ENCODE measurements around the gene ATXN1.

ATXN1 gene

GRCh38 chr6:16769131-16769985, 8.1 kb upstream of the ATXN1 start:
- Histone ChIP-seq H3K9me3 (ENCODE audit: insufficient read depth, low read depth, low read length) (no peaks in the 10 kb centered on the region), H3K4me2 (ENCODE audit: low read depth, low read length, poor library complexity, severe bottlenecking) (peak overlapping the region; percentile 91), H3F3A (ENCODE audit: low read depth) (no peaks in the 10 kb centered on the region), H3K27me3 (ENCODE audit: insufficient read depth, low read length, poor library complexity, severe bottlenecking) (no peaks in the 10 kb centered on the region), H3K9me2 (replicated peaks; ENCODE audit: low read depth, low read length) (no peaks in the 10 kb centered on the region), H3K4me3 (ENCODE audit: low read length, poor library complexity, severe bottlenecking) (peak overlapping the region; percentile 57), H2AFZ (ENCODE audit: low read length) (peak overlapping the region; percentile 3; the same call in 1 of the 2 replicates), H3K4me1 (ENCODE audit: insufficient read depth, low read length, poor library complexity, severe bottlenecking) (peaks cover 59% of the 10 kb centered on the region), H4K20me1 (ENCODE audit: insufficient read depth, low read length, poor library complexity, severe bottlenecking) (no peaks in the 10 kb centered on the region), H3K79me2 (ENCODE audit: insufficient read depth, low read length) (no peaks in the 10 kb centered on the region), H3K36me3 (ENCODE audit: insufficient read depth, low read length) (no peaks in the 10 kb centered on the region), H3K9ac (ENCODE audit: low read depth, low read length, poor library complexity, severe bottlenecking) (peak overlapping the region; percentile 35)
- TF ChIP-seq CTCF (conservative IDR thresholded peaks at IDR 0.05; ENCODE audit: low read length) (no peak; the same call in none of the 2 replicates), EZH2phosphoT487 (IDR thresholded peaks at IDR 0.05; ENCODE audit: borderline replicate concordance) (no peak)

GRCh38 chr6:16768477-16768830, 7.2 kb upstream of the ATXN1 start:
- Histone ChIP-seq H3F3A (ENCODE audit: low read depth) (no peaks in the 10 kb centered on the region), H3K9me3 (ENCODE audit: insufficient read depth, low read depth, low read length) (no peaks in the 10 kb centered on the region), H2AFZ (ENCODE audit: low read length) (no peak overlapping the region), H3K4me1 (ENCODE audit: insufficient read depth, low read length, poor library complexity, severe bottlenecking) (peaks cover 58% of the 10 kb centered on the region), H3K27me3 (ENCODE audit: insufficient read depth, low read length, poor library complexity, severe bottlenecking) (no peaks in the 10 kb centered on the region), H3K4me2 (ENCODE audit: low read depth, low read length, poor library complexity, severe bottlenecking) (peak overlapping the region; percentile 91), H3K9me2 (replicated peaks; ENCODE audit: low read depth, low read length) (no peaks in the 10 kb centered on the region), H3K79me2 (ENCODE audit: insufficient read depth, low read length) (peaks cover 6% of the 10 kb centered on the region), H4K20me1 (ENCODE audit: insufficient read depth, low read length, poor library complexity, severe bottlenecking) (peaks cover 3% of the 10 kb centered on the region), H3K36me3 (ENCODE audit: insufficient read depth, low read length) (no peaks in the 10 kb centered on the region), H3K9ac (ENCODE audit: low read depth, low read length, poor library complexity, severe bottlenecking) (no peak overlapping the region), H3K4me3 (ENCODE audit: low read length, poor library complexity, severe bottlenecking) (peak overlapping the region; percentile 57)
- TF ChIP-seq CTCF (conservative IDR thresholded peaks at IDR 0.05; ENCODE audit: low read length), result no peak
- no peak for TF ChIP-seq EZH2phosphoT487 (IDR thresholded peaks at IDR 0.05; ENCODE audit: borderline replicate concordance)

GRCh38 chr6:16767765-16768476, 6.7 kb upstream of the ATXN1 start:
- Histone ChIP-seq H3K27me3 (ENCODE audit: insufficient read depth, low read length, poor library complexity, severe bottlenecking) (no peaks in the 10 kb centered on the region), H3K4me1 (ENCODE audit: insufficient read depth, low read length, poor library complexity, severe bottlenecking) (peaks cover 57% of the 10 kb centered on the region), H3K4me3 (ENCODE audit: low read length, poor library complexity, severe bottlenecking) (no peak overlapping the region), H3K36me3 (ENCODE audit: insufficient read depth, low read length) (no peaks in the 10 kb centered on the region), H3K9ac (ENCODE audit: low read depth, low read length, poor library complexity, severe bottlenecking) (no peak overlapping the region), H3K4me2 (ENCODE audit: low read depth, low read length, poor library complexity, severe bottlenecking) (peak overlapping the region; percentile 91), H3K79me2 (ENCODE audit: insufficient read depth, low read length) (peaks cover 6% of the 10 kb centered on the region), H4K20me1 (ENCODE audit: insufficient read depth, low read length, poor library complexity, severe bottlenecking) (peaks cover 3% of the 10 kb centered on the region), H3K9me3 (ENCODE audit: insufficient read depth, low read depth, low read length) (no peaks in the 10 kb centered on the region), H3K9me2 (replicated peaks; ENCODE audit: low read depth, low read length) (no peaks in the 10 kb centered on the region), H2AFZ (ENCODE audit: low read length) (no peak overlapping the region), H3F3A (ENCODE audit: low read depth) (no peaks in the 10 kb centered on the region)
- TF ChIP-seq EZH2phosphoT487 (IDR thresholded peaks at IDR 0.05; ENCODE audit: borderline replicate concordance) (no peak), CTCF (conservative IDR thresholded peaks at IDR 0.05; ENCODE audit: low read length) (no peak)

All from Loucy (cell line).